Activated CD4-positive, alpha-beta T cell treated with anti-CD3 and anti-CD28 coated beads for 1 hour (primary cell): ENCODE measurements around the gene MAML1.

Experiments
- DNase-seq: peaks from one replicate; pipeline ENCODE4 v3.0.0-alpha.2; 2020

Gene MAML1

GRCh38 chr5:179793468-179794139 is 61.0 kb downstream of the MAML1 start, which contains the start of gene LTC4S:
Gene LTC4S, plus strand, starts transcription at chr5:179793986. Its CDS starts 95 bp downstream, at chr5:179794081.
- no peak for DNase-seq

- no peak for DNase-seq
These were observed 61.5 kb downstream of the MAML1 start for GRCh38 chr5:179794171-179794570.

GRCh38 chr5:179794575-179794974 is 62.0 kb downstream of the MAML1 start:
- no peak for DNase-seq

- DNase-seq: no peak
These were observed 62.6 kb downstream of the MAML1 start for GRCh38 chr5:179795049-179795862.

GRCh38 chr5:179795863-179796833 is 63.5 kb downstream of the MAML1 start:
- peak; percentile 50 for DNase-seq

GRCh38 chr5:179796877-179797608 is 64.4 kb downstream of the MAML1 start:
- no peak for DNase-seq

- DNase-seq: no peak
These were observed 65.1 kb downstream of the MAML1 start for GRCh38 chr5:179797741-179798140.

GRCh38 chr5:179798144-179798770 is 65.6 kb downstream of the MAML1 start:
- DNase-seq: no peak

- no peak for DNase-seq
These were observed 66.4 kb downstream of the MAML1 start for GRCh38 chr5:179798771-179799643.

- no peak for DNase-seq
These were observed 67.0 kb downstream of the MAML1 start for GRCh38 chr5:179799644-179799973.

GRCh38 chr5:179800071-179800695 is 67.6 kb downstream of the MAML1 start:
- no peak for DNase-seq

- DNase-seq: no peak
These were observed 68.1 kb downstream of the MAML1 start for GRCh38 chr5:179800696-179801201.

GRCh38 chr5:179801304-179802206 is 68.9 kb downstream of the MAML1 start:
- DNase-seq: peak; percentile 75

GRCh38 chr5:179802207-179802883 is 69.7 kb downstream of the MAML1 start:
- no peak for DNase-seq

GRCh38 chr5:179802950-179803562 is 70.4 kb downstream of the MAML1 start:
- no peak for DNase-seq

- DNase-seq: no peak
These were observed 71.3 kb downstream of the MAML1 start for GRCh38 chr5:179803651-179804554.

GRCh38 chr5:179804555-179804947 is 71.9 kb downstream of the MAML1 start:
- DNase-seq: no peak
